Muscle layer of duodenum (tissue), 2 donors: ENCODE results near the gene ANKRD13C.

Source experiments
- H3K27ac ChIP-seq: one replicate; pipeline ENCODE4 v1.7.0; 2013; ENCODE audit warnings: mild to moderate bottlenecking, low read length
- H3K27me3 ChIP-seq: one replicate; pipeline ENCODE4 v1.7.0; 2013; ENCODE audit warnings: low read depth, mild to moderate bottlenecking, control low read depth, low read length
- H3K36me3 ChIP-seq, 2 donors: one replicate each; pipeline ENCODE4 v1.7.0; 2013; ENCODE audit warnings: low read length in 2 of 2, control low read depth in 1 of 2, mild to moderate bottlenecking in 1 of 2; ENCODE audit not compliant: insufficient read depth in 2 of 2, control insufficient read depth in 1 of 2
- H3K4me1 ChIP-seq, 2 donors: one replicate each; pipeline ENCODE4 v1.7.0; 2013; ENCODE audit warnings: low read length in 2 of 2, mild to moderate bottlenecking in 2 of 2, control low read depth in 1 of 2, moderate library complexity in 1 of 2; ENCODE audit not compliant: insufficient read depth in 2 of 2, control insufficient read depth in 1 of 2
- H3K4me3 ChIP-seq, 2 donors: one replicate each; pipeline ENCODE4 v1.7.0; 2013; ENCODE audit warnings: low read length in 2 of 2, low read depth in 1 of 2, mild to moderate bottlenecking in 1 of 2
- H3K9me3 ChIP-seq, 2 donors: one replicate each; pipeline ENCODE4 v1.7.0; 2013; ENCODE audit warnings: low read length in 2 of 2, control low read depth in 1 of 2, mild to moderate bottlenecking in 1 of 2; ENCODE audit not compliant: control insufficient read depth in 1 of 2
- donor health status: healthy.

Gene ANKRD13C

DNA sequence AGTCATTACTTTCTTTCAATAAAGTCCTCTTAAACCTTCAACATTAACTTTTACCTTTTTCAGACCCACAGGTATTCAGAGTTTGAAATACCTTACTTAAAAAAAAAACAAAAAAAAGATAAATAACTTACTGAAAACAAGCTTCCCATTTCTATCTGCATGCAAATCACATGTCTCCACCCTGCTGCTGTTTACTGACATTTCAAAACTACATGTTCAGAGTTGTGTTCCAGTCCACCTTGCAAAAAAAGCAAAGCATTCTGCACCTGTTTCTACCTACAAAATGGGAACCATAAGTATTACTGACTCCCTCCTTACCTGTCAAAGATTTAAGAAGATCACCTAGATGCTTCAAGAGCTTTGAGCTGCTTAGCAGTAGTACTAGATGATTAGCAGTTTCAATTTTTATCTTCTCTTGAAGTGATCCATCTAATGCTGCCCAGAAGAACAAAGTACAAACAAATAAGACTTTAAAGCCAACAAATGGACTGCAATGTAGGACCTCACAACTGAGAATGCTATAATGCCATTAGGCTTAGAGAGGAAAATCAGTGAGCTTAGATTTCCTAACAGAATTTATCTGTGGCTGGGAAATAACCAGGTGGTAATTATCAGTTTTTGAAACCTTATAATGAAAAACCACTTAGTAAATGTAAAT is 61.2 kb downstream of the ANKRD13C start:
- H3K36me3 ChIP-seq: peaks cover 9 to 23% of the 10 kb centered on the region in 2 donors
- H3K4me3 ChIP-seq: no peak overlapping the region
- no peaks in the 10 kb centered on the region for H3K4me1 ChIP-seq
- no peak overlapping the region for H3K27ac ChIP-seq
- no peaks in the 10 kb centered on the region for H3K9me3 ChIP-seq
- no peaks in the 10 kb centered on the region for H3K27me3 ChIP-seq

GRCh38 chr1:70290218-70290617 is 64.3 kb downstream of the ANKRD13C start:
- H3K36me3 ChIP-seq: peaks cover 9 to 24% of the 10 kb centered on the region in 2 donors

DNA sequence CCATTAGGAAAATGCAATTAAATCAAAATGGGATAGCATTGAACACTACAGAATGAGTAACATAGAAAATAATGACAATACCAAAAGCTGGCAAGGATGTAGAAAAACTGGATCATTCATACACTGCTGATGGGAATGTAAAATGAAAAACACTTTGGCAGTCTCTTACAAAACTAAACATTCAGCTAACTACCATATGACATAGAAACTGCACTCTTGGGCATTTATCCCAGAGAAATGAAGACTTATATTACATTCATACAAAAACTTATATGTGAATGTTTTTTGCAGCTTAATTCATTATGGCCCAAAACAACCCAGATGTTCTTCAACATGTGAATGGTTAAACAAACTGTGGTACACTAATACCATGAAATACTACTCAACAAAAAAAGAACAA is 66.4 kb downstream of the ANKRD13C start:
- Histone ChIP-seq H3K4me1 (no peaks in the 10 kb centered on the region), H3K4me3 (no peak overlapping the region), H3K9me3 (no peaks in the 10 kb centered on the region), H3K27me3 (no peaks in the 10 kb centered on the region), H3K36me3 (peaks cover 4 to 17% of the 10 kb centered on the region in 2 donors), H3K27ac (no peak overlapping the region)

More at GRCh38 chr1:70290218-70290617, 64.3 kb downstream of the ANKRD13C start:
- H3K9me3 ChIP-seq: no peaks in the 10 kb centered on the region
- H3K27me3 ChIP-seq: no peaks in the 10 kb centered on the region
- H3K27ac ChIP-seq: no peak overlapping the region
- H3K4me3 ChIP-seq: no peak overlapping the region
- no peaks in the 10 kb centered on the region for H3K4me1 ChIP-seq

DNA sequence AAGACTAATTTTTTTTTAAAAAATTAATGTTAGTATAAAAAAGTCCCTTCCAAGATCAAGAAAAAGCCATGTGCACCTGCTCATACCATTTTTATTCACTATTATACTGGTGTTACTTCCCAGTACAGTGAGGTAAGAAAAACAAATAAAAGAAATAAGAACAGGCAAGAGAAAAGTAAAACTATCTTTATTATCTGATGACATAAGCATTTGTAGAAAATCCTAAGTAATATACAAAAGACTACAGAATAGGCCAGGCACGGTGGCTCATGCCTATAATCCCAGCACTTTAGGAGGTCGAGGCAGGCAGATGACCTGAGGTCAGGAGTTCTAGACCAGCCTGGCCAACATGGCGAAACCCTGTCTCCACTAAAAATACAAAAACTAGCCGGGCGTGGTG is 68.1 kb downstream of the ANKRD13C start:
- H3K36me3 ChIP-seq: peaks cover 4 to 16% of the 10 kb centered on the region in 2 donors
- no peaks in the 10 kb centered on the region for H3K27me3 ChIP-seq
- H3K27ac ChIP-seq: no peak overlapping the region
- no peaks in the 10 kb centered on the region for H3K9me3 ChIP-seq
- H3K4me3 ChIP-seq: no peak overlapping the region
- H3K4me1 ChIP-seq: no peaks in the 10 kb centered on the region

DNA sequence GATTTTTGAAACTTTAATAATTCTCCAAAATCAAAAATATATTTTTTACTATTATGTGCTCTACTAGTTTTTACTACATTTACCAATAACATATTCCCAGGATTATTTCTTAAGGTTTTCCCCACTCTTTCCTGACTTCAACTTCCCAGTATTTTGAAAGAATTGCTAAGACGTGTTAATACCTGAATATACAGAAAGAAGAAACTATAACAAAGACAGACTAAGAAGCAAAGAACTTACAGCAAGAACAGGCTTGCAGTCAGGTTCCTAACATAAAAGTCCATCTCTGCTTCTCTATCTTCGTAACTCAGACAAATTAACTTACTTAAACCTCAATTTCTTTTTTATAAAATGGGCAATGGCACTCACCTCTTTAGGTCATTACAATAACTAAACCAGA is 70.2 kb downstream of the ANKRD13C start:
- Histone ChIP-seq H3K27ac (no peak overlapping the region), H3K36me3 (peaks cover 0 to 8% of the 10 kb centered on the region in 2 donors), H3K27me3 (no peaks in the 10 kb centered on the region), H3K9me3 (no peaks in the 10 kb centered on the region), H3K4me1 (no peaks in the 10 kb centered on the region), H3K4me3 (no peak overlapping the region)

GRCh38 chr1:70278710-70279109 is 75.8 kb downstream of the ANKRD13C start:
- H3K36me3 ChIP-seq: peaks cover 7% of the 10 kb centered on the region in 2 donors

GRCh38 chr1:70277875-70278274 is 76.6 kb downstream of the ANKRD13C start:
- Histone ChIP-seq H3K27ac (no peak overlapping the region), H3K27me3 (no peaks in the 10 kb centered on the region), H3K4me1 (no peaks in the 10 kb centered on the region), H3K36me3 (peaks cover 7% of the 10 kb centered on the region in 2 donors), H3K4me3 (no peak overlapping the region), H3K9me3 (no peaks in the 10 kb centered on the region)

More at GRCh38 chr1:70278710-70279109, 75.8 kb downstream of the ANKRD13C start:
- Histone ChIP-seq H3K9me3 (no peaks in the 10 kb centered on the region), H3K4me1 (no peaks in the 10 kb centered on the region), H3K27ac (no peak overlapping the region), H3K4me3 (no peak overlapping the region), H3K27me3 (no peaks in the 10 kb centered on the region)

DNA sequence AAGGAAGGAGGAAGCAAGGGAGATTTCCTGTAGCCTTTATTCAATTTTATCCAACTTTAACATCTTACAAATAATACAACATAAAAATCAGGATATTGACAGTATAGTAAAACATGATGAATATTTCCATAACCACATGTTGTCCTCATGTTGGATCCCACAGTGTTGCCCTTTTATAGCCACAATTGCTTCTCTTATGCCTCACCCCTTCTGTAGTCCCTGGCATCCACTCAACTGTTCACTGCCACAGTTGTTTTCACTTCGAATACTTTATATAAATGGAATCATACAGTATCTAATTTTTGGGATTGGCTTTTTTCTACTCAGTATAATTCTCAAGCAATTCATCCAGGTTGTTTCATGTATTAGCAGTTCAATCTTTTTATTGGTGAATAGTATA is 88.6 kb downstream of the ANKRD13C start:
- Histone ChIP-seq H3K9me3 (peaks cover 0 to 6% of the 10 kb centered on the region in 2 donors), H3K36me3 (peaks cover 6 to 52% of the 10 kb centered on the region in 2 donors)

DNA sequence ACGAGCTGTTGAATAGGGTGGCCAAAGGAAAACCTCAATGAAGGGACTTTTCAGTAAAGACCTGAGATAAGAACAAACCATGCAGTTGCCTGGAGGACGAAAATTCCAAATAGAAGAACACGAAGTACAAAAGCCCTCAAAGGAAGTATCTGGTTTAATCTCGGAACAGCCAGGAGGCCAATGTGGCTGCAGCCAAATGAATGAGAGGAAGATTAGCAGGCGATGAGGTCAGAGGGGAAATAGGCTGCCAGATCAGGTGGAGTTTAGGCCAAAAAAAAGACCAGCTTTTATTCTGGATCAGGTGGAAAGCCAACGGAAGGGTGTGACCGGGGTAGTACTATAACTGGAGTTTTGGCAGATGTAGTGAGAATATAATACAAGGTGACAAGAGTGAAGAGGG is 89.7 kb downstream of the ANKRD13C start:
- Histone ChIP-seq H3K27ac (no peak overlapping the region), H3K9me3 (peaks cover 0 to 6% of the 10 kb centered on the region in 2 donors), H3K36me3 (peaks cover 6 to 47% of the 10 kb centered on the region in 2 donors), H3K4me1 (no peaks in the 10 kb centered on the region), H3K27me3 (no peaks in the 10 kb centered on the region), H3K4me3 (no peak overlapping the region)

More for the DNA sequence above, 88.6 kb downstream of the ANKRD13C start:
- H3K4me3 ChIP-seq: no peak overlapping the region
- no peaks in the 10 kb centered on the region for H3K4me1 ChIP-seq
- no peaks in the 10 kb centered on the region for H3K27me3 ChIP-seq
- no peak overlapping the region for H3K27ac ChIP-seq

DNA sequence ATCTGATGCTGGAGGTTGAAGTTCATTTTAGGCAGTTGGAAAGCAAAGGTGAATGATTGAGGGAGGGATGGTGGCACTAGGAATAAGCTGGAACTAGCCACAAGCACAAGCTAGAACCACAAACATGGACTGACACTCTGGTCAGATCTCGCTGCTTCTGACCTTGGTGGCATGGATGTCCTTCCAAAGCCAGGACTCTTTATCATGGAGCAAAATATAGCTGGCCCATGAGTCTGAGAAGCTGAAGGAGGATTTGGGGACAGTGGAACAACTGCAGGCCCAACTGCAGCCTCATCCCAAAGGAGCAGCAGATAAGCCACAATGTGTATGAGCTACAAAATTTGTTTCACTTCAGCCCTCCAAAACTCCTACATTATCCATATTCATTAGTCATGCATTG is 97.9 kb downstream of the ANKRD13C start:
- H3K36me3 ChIP-seq: peaks cover 14 to 18% of the 10 kb centered on the region in 2 donors
- H3K27ac ChIP-seq: no peak overlapping the region
- no peaks in the 10 kb centered on the region for H3K4me1 ChIP-seq
- no peak overlapping the region for H3K4me3 ChIP-seq
- H3K9me3 ChIP-seq: no peaks in the 10 kb centered on the region
- no peaks in the 10 kb centered on the region for H3K27me3 ChIP-seq

DNA sequence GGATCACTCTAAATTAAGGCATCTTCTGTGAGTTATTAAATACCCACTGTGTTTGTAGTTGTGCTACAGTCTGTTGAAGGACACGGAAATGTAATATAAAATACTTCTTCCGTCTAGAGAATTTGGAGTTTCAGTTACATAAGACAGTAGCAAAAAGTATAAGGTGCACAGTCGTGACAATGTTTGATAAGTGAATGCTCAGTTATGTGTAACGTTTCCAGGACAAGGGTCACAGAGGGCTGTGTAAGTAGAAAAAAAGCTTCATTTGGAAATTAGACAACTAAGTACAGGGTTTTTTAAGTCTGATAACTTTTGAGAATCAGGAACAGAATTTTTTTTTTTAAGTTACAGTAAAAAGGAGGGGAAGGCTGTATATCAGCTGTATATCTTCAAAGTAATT is 105.8 kb downstream of the ANKRD13C start:
- H3K4me1 ChIP-seq: no peaks in the 10 kb centered on the region
- H3K36me3 ChIP-seq: peaks cover 87 to 88% of the 10 kb centered on the region in 2 donors
- no peaks in the 10 kb centered on the region for H3K27me3 ChIP-seq
- H3K9me3 ChIP-seq: no peaks in the 10 kb centered on the region
- no peak overlapping the region for H3K4me3 ChIP-seq
- H3K27ac ChIP-seq: no peak overlapping the region

DNA sequence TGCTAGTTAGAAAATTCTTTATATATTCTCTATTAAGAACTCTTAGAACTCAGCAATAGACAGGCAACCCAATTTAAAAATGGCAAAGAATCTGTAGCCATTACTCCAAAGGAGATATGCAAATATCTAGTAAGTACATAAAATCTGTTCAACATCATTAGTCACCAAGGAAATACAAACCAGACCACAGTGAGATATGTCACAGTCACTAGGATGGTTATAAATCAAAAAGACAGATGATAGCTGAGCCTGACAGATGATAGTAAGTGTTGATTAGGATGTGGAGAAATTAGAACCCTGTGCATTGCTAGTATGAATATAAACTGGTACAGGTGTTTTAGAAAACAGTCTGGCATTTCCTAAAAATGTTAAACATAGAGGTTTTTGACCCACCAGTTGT is 106.8 kb downstream of the ANKRD13C start:
- H3K4me1 ChIP-seq: no peaks in the 10 kb centered on the region
- H3K9me3 ChIP-seq: no peaks in the 10 kb centered on the region
- H3K27me3 ChIP-seq: no peaks in the 10 kb centered on the region
- H3K4me3 ChIP-seq: no peak overlapping the region
- no peak overlapping the region for H3K27ac ChIP-seq
- peaks cover 91 to 93% of the 10 kb centered on the region in 2 donors for H3K36me3 ChIP-seq
